ENCODE data around the gene SMARCAL1.

The SMARCAL1 gene

DNA sequence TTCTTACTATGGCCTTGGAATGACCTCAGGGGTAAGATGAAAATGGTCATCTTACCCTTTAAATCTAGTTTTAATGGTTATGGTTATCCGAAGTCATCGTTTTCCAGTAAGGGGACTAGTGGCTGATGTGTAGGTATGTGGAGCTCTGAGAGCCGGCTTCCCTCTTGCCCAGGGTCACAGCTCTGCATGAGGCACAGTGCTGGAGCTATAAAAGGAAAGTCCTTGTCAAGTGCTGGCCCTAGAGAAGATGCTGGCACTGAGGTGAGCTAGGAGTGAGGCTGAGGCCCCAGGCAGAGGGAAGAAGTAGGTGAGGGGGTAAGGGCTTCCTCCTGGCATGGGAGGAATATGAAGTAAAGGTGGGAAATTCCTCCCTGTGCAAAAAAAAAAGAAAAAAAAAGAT lies 35.0 kb downstream of the SMARCAL1 start:
- no peaks in the 10 kb centered on the region for H3K79me1 ChIP-seq (ENCODE audit: low read length)
- no peak overlapping the region for H3K4me2 ChIP-seq (ENCODE audit: low read length)
- H3K27me3 ChIP-seq (ENCODE audit: insufficient read depth, low read length, poor library complexity): no peaks in the 10 kb centered on the region
- no peak overlapping the region for H3K27ac ChIP-seq (ENCODE audit: low read depth, low read length)
- no peak overlapping the region for H2AK5ac ChIP-seq (ENCODE audit: low read length)
- no peak overlapping the region for H3K23ac ChIP-seq (ENCODE audit: low read length)
- no peaks in the 10 kb centered on the region for H3K4me1 ChIP-seq (ENCODE audit: control insufficient read depth, low read depth, low read length)
- DNase-seq: no peak
- H3K9ac ChIP-seq (ENCODE audit: low read length): no peak overlapping the region
- no CpG with 5 or more reads among the region's 3 CpGs for WGBS (ENCODE audit: extremely low coverage, insufficient coverage, low lambda C conversion rate)
- H2BK5ac ChIP-seq (ENCODE audit: low read length): no peak overlapping the region
- H2BK120ac ChIP-seq (ENCODE audit: low read depth, low read length): no peak overlapping the region
- no peak overlapping the region for H3K56ac ChIP-seq (ENCODE audit: low read length)
- H3K36me3 ChIP-seq (ENCODE audit: control insufficient read depth, insufficient read depth, low read length): peaks cover 12% of the 10 kb centered on the region
- no peaks in the 10 kb centered on the region for H3K79me2 ChIP-seq (ENCODE audit: control insufficient read depth, insufficient read depth, low read length)
- H2BK15ac ChIP-seq (replicated peaks; ENCODE audit: low read depth): no peak overlapping the region
- no peak overlapping the region for H4K8ac ChIP-seq (ENCODE audit: low read depth, low read length)
- no peak overlapping the region for H4K5ac ChIP-seq (ENCODE audit: low read length)
- H3K4me3 ChIP-seq (ENCODE audit: low read length): no peak overlapping the region
- no peak overlapping the region for H3K18ac ChIP-seq (ENCODE audit: low read length)
- no peak overlapping the region for H3K4ac ChIP-seq (ENCODE audit: low read depth, low read length)

DNA sequence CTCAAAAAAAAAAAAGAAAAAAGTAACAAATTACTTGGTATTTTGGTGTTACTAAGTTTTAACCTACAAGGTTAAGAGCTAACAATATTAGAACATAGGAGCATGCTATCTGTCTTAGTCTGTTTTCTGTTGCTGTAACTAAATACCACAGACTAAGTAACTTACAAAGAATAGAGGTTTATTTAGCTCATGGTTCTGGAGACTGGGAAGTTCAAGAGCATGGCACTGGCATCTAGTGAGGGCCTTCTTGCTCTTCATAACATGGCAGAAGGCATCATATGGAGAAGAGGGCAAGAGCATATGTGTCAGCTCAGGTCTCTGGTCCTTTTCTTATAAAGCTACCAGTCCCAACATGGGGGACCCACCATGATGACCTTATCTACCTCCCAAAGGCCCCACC lies 36.5 kb downstream of the SMARCAL1 start:
- no peak overlapping the region for H2BK15ac ChIP-seq (replicated peaks; ENCODE audit: low read depth)
- H3K79me2 ChIP-seq (ENCODE audit: control insufficient read depth, insufficient read depth, low read length): no peaks in the 10 kb centered on the region
- no peak overlapping the region for H3K9ac ChIP-seq (ENCODE audit: low read length)
- H2BK5ac ChIP-seq (ENCODE audit: low read length): no peak overlapping the region
- no peaks in the 10 kb centered on the region for H3K27me3 ChIP-seq (ENCODE audit: insufficient read depth, low read length, poor library complexity)
- no peak overlapping the region for H3K4ac ChIP-seq (ENCODE audit: low read depth, low read length)
- no peak overlapping the region for H3K27ac ChIP-seq (ENCODE audit: low read depth, low read length)
- H4K5ac ChIP-seq (ENCODE audit: low read length): no peak overlapping the region
- H4K8ac ChIP-seq (ENCODE audit: low read depth, low read length): no peak overlapping the region
- no peak overlapping the region for H2AK5ac ChIP-seq (ENCODE audit: low read length)
- H3K79me1 ChIP-seq (ENCODE audit: low read length): no peaks in the 10 kb centered on the region
- no peak overlapping the region for H3K4me2 ChIP-seq (ENCODE audit: low read length)
- H3K56ac ChIP-seq (ENCODE audit: low read length): no peak overlapping the region
- peaks cover 14% of the 10 kb centered on the region for H3K36me3 ChIP-seq (ENCODE audit: control insufficient read depth, insufficient read depth, low read length)
- DNase-seq: no peak
- H3K23ac ChIP-seq (ENCODE audit: low read length): no peak overlapping the region
- H3K18ac ChIP-seq (ENCODE audit: low read length): no peak overlapping the region
- H3K4me1 ChIP-seq (ENCODE audit: control insufficient read depth, low read depth, low read length): no peaks in the 10 kb centered on the region
- no peak overlapping the region for H2BK120ac ChIP-seq (ENCODE audit: low read depth, low read length)
- no peak overlapping the region for H3K4me3 ChIP-seq (ENCODE audit: low read length)

DNA sequence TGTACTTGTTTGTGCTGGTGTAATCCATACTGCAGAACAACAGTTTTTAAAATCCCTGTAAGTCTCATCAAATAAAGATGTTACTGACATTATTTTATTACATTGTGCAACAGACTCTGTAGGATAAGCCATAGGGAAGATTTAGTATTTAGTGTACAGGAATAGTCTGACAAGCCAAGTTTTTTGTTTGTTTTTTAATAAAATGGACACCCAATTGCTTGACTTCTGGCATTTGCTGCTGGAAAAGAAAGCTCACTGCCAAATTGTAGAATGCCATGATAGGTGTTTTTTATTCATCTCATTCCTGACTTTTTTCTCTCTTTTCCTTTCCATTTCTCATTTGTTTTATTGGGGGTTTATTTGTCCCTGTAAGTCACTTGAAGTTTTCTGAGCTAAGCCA lies 38.1 kb downstream of the SMARCAL1 start:
- H3K4me3 ChIP-seq (ENCODE audit: low read length): no peak overlapping the region
- H2BK15ac ChIP-seq (replicated peaks; ENCODE audit: low read depth): no peak overlapping the region
- no peak overlapping the region for H3K9ac ChIP-seq (ENCODE audit: low read length)
- no peak overlapping the region for H2BK5ac ChIP-seq (ENCODE audit: low read length)
- DNase-seq: no peak
- no peak overlapping the region for H3K4me2 ChIP-seq (ENCODE audit: low read length)
- H3K18ac ChIP-seq (ENCODE audit: low read length): no peak overlapping the region
- no peak overlapping the region for H2AK5ac ChIP-seq (ENCODE audit: low read length)
- H4K5ac ChIP-seq (ENCODE audit: low read length): no peak overlapping the region
- no peak overlapping the region for H3K4ac ChIP-seq (ENCODE audit: low read depth, low read length)
- no peaks in the 10 kb centered on the region for H3K79me2 ChIP-seq (ENCODE audit: control insufficient read depth, insufficient read depth, low read length)
- no peak overlapping the region for H3K23ac ChIP-seq (ENCODE audit: low read length)
- H3K27ac ChIP-seq (ENCODE audit: low read depth, low read length): no peak overlapping the region
- H2BK120ac ChIP-seq (ENCODE audit: low read depth, low read length): no peak overlapping the region
- no peaks in the 10 kb centered on the region for H3K79me1 ChIP-seq (ENCODE audit: low read length)
- H3K36me3 ChIP-seq (ENCODE audit: control insufficient read depth, insufficient read depth, low read length): peaks cover 16% of the 10 kb centered on the region
- H4K8ac ChIP-seq (ENCODE audit: low read depth, low read length): no peak overlapping the region
- H3K27me3 ChIP-seq (ENCODE audit: insufficient read depth, low read length, poor library complexity): no peaks in the 10 kb centered on the region
- H3K56ac ChIP-seq (ENCODE audit: low read length): no peak overlapping the region
- no peaks in the 10 kb centered on the region for H3K4me1 ChIP-seq (ENCODE audit: control insufficient read depth, low read depth, low read length)

DNA sequence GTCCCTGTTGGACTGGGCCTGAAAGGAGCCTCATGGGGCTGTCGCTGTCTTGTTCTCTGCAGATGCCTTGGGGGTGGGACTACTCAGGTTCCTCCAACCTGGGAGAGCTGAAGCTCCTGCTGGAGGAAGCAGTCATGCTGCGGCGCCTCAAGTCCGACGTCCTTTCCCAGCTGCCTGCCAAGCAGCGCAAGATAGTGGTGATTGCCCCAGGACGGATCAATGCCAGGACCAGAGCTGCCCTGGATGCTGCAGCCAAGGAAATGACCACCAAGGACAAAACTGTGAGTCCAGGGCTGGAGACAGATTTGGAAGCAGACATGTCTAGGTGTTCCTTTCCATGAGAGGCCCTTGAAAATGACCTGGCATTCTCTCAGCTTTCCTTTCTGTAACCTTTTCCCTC lies 38.5 kb downstream of the SMARCAL1 start:
- Histone ChIP-seq H3K18ac (ENCODE audit: low read length) (no peak overlapping the region), H3K23ac (ENCODE audit: low read length) (no peak overlapping the region), H3K27me3 (ENCODE audit: insufficient read depth, low read length, poor library complexity) (no peaks in the 10 kb centered on the region), H2BK5ac (ENCODE audit: low read length) (no peak overlapping the region), H3K56ac (ENCODE audit: low read length) (no peak overlapping the region), H3K4me2 (ENCODE audit: low read length) (no peak overlapping the region), H3K4me1 (ENCODE audit: control insufficient read depth, low read depth, low read length) (no peaks in the 10 kb centered on the region), H3K27ac (ENCODE audit: low read depth, low read length) (no peak overlapping the region), H2AK5ac (ENCODE audit: low read length) (no peak overlapping the region), H3K9ac (ENCODE audit: low read length) (no peak overlapping the region), H3K4ac (ENCODE audit: low read depth, low read length) (no peak overlapping the region), H3K79me2 (ENCODE audit: control insufficient read depth, insufficient read depth, low read length) (no peaks in the 10 kb centered on the region), H2BK15ac (replicated peaks; ENCODE audit: low read depth) (no peak overlapping the region), H3K79me1 (ENCODE audit: low read length) (no peaks in the 10 kb centered on the region), H4K8ac (ENCODE audit: low read depth, low read length) (no peak overlapping the region), H3K4me3 (ENCODE audit: low read length) (no peak overlapping the region), H3K36me3 (ENCODE audit: control insufficient read depth, insufficient read depth, low read length) (peaks cover 16% of the 10 kb centered on the region), H4K5ac (ENCODE audit: low read length) (no peak overlapping the region), H2BK120ac (ENCODE audit: low read depth, low read length) (no peak overlapping the region)
- WGBS (ENCODE audit: extremely low coverage, insufficient coverage, low lambda C conversion rate): no CpG with 5 or more reads among the region's 7 CpGs
- DNase-seq: no peak

DNA sequence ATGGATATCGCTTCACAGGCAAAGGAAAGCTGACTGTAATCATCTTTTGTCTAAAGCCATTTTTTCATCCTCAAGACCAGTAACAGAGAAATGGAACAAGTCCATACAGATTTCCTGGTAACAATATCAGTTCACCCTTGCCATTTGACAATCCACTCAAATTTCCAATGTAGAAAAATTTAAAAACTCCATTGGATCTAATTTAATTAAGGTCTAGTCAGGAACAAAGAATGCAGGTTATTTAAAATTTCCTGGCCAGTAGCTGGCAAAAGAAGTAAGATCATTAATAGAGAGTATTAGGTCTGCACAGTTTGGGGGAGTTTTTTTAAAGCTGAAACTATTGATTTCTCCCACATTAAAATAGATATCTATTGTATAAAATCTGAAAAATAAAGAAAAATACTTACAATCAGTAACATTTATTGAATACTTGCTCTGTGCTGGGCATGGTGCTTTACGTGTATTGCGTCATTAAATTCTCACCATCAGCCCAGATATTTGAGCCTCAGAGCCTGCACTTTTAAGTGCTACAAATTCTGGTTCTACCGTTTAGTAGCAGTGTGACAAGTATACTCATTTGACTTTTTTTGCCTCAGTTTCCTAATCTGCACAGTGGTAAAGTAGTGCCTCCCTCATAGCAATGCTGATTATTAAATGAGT lies 41.8 kb downstream of the SMARCAL1 start:
- Histone ChIP-seq H3K4me3 (ENCODE audit: low read length) (no peak overlapping the region), H2BK5ac (ENCODE audit: low read length) (no peak overlapping the region), H3K4me2 (ENCODE audit: low read length) (no peak overlapping the region), H3K18ac (ENCODE audit: low read length) (no peak overlapping the region), H3K4ac (ENCODE audit: low read depth, low read length) (no peak overlapping the region), H3K9ac (ENCODE audit: low read length) (no peak overlapping the region), H3K56ac (ENCODE audit: low read length) (no peak overlapping the region), H2AK5ac (ENCODE audit: low read length) (no peak overlapping the region), H3K4me1 (ENCODE audit: control insufficient read depth, low read depth, low read length) (no peaks in the 10 kb centered on the region), H3K79me2 (ENCODE audit: control insufficient read depth, insufficient read depth, low read length) (no peaks in the 10 kb centered on the region), H3K23ac (ENCODE audit: low read length) (no peak overlapping the region), H2BK120ac (ENCODE audit: low read depth, low read length) (no peak overlapping the region), H2BK15ac (replicated peaks; ENCODE audit: low read depth) (no peak overlapping the region), H3K27ac (ENCODE audit: low read depth, low read length) (no peak overlapping the region), H3K27me3 (ENCODE audit: insufficient read depth, low read length, poor library complexity) (no peaks in the 10 kb centered on the region), H4K8ac (ENCODE audit: low read depth, low read length) (no peak overlapping the region), H3K79me1 (ENCODE audit: low read length) (no peaks in the 10 kb centered on the region), H3K36me3 (ENCODE audit: control insufficient read depth, insufficient read depth, low read length) (peaks cover 7% of the 10 kb centered on the region), H4K5ac (ENCODE audit: low read length) (no peak overlapping the region)
- WGBS (ENCODE audit: extremely low coverage, insufficient coverage, low lambda C conversion rate): no CpG with 5 or more reads among the region's 4 CpGs
- no peak for DNase-seq

DNA sequence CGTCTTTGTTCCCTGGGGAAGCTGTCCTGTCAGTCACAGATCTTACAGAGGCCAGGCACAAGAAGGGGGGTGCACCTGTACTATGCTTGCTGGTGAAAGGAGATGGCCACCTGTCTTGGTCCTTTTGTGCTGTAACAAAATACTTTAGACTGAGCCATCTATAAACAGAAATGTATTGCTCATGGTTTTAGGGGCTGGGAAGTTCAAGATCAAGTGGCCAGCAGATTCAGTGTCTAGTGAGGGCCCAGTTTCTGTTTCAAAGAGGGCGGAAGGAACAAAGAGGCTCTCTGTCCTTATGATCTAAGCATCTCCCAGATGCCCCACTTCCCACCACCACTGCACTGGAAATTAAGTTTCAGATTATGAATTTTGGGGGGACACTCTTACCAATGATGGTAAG lies 50.9 kb downstream of the SMARCAL1 start:
- WGBS (ENCODE audit: extremely low coverage, insufficient coverage, low lambda C conversion rate): no CpG with 5 or more reads among the region's 2 CpGs
- no peak overlapping the region for H3K18ac ChIP-seq (ENCODE audit: low read length)
- no peaks in the 10 kb centered on the region for H3K79me1 ChIP-seq (ENCODE audit: low read length)
- H3K79me2 ChIP-seq (ENCODE audit: control insufficient read depth, insufficient read depth, low read length): no peaks in the 10 kb centered on the region
- H3K4me2 ChIP-seq (ENCODE audit: low read length): no peak overlapping the region
- H2AK5ac ChIP-seq (ENCODE audit: low read length): no peak overlapping the region
- H2BK5ac ChIP-seq (ENCODE audit: low read length): no peak overlapping the region
- DNase-seq: no peak
- H2BK120ac ChIP-seq (ENCODE audit: low read depth, low read length): no peak overlapping the region
- H3K4ac ChIP-seq (ENCODE audit: low read depth, low read length): no peak overlapping the region
- no peak overlapping the region for H3K56ac ChIP-seq (ENCODE audit: low read length)
- no peak overlapping the region for H4K5ac ChIP-seq (ENCODE audit: low read length)
- H3K27me3 ChIP-seq (ENCODE audit: insufficient read depth, low read length, poor library complexity): no peaks in the 10 kb centered on the region
- H2BK15ac ChIP-seq (replicated peaks; ENCODE audit: low read depth): no peak overlapping the region
- no peak overlapping the region for H3K23ac ChIP-seq (ENCODE audit: low read length)
- H3K27ac ChIP-seq (ENCODE audit: low read depth, low read length): no peak overlapping the region
- H3K36me3 ChIP-seq (ENCODE audit: control insufficient read depth, insufficient read depth, low read length): no peaks in the 10 kb centered on the region
- no peak overlapping the region for H3K9ac ChIP-seq (ENCODE audit: low read length)
- H3K4me1 ChIP-seq (ENCODE audit: control insufficient read depth, low read depth, low read length): no peaks in the 10 kb centered on the region
- no peak overlapping the region for H4K8ac ChIP-seq (ENCODE audit: low read depth, low read length)
- no peak overlapping the region for H3K4me3 ChIP-seq (ENCODE audit: low read length)
